HCT116 (cell line): Measurements from ENCODE around the gene ZNF780A. TPM values are rescaled to one million over a fixed set of nuclear protein-coding genes. Genes with fewer than 3 reads are reported as not detected.

Experiments
- ATAC-seq: fragments of 200-7000 bp; cut with Tn5 transposase; 2 replicates; pipeline ENCODE4 v1.9.1; 2020; ENCODE audit warnings: mild to moderate bottlenecking, moderate library complexity
- BruUV-seq: library from RNA; stranded (reverse); fragments of 400-500 nt; replicated peaks from 2 replicates; lab custom pipeline; 2021; lab: Mats Ljungman, UMichigan
- CTCF ChIA-PET: fragments of 300-600 bp; sonication (Branson Sonifier 250); formaldehyde crosslinking; loops from one replicate; lab custom pipeline; 2021; ENCODE audit warnings: antibody characterized with exemption; lab: Charles Lee
- POLR2A ChIA-PET: fragments of 300-600, 350-600 bp; sonication (Branson Sonifier 250); formaldehyde crosslinking; loops from one replicate; lab custom pipeline; 2021; ENCODE audit warnings: antibody characterized with exemption; lab: Charles Lee
- RAD21 ChIA-PET, 2 experiments: fragments of 300-600 bp; sonication (Branson Sonifier 250); formaldehyde crosslinking; loops; one replicate each; lab custom pipeline; 2023; ENCODE audit warnings: low total read pairs in 2 of 2; ENCODE audit not compliant: uncharacterized antibody in 2 of 2, unreplicated experiment in 2 of 2, low non-redundant PET in 1 of 2; lab: Charles Lee
- DNase-seq: peaks from one replicate; pipeline ENCODE4 v3.0.0-alpha.2; 2010; ENCODE audit warnings: low read depth, low spot score
- H2AFZ ChIP-seq: fragments of 200-600 bp; shearing (Covaris generic), sonication (generic); 2 replicates; pipeline ENCODE4 v1.6.1; 2017; ENCODE audit warnings: low read depth, mixed run types, mixed read lengths, antibody characterized with exemption, low read length; ENCODE audit not compliant: poor library complexity, severe bottlenecking
- H3K27ac ChIP-seq: 2 replicates; pipeline ENCODE4 v1.5.1; 2012; ENCODE audit warnings: low read depth, low read length
- H3K27me3 ChIP-seq: fragments of 200-600 bp; sonication (generic); 2 replicates; pipeline ENCODE4 v1.6.1; 2016; ENCODE audit warnings: mixed run types, low read length, mixed read lengths; ENCODE audit not compliant: insufficient read depth
- H3K36me3 ChIP-seq, 2 experiments: fragments of 200-500 bp in 1 of 2; fragments of 200-600 bp in 1 of 2; sonication (Bioruptor generic) in 1 of 2; sonication (generic) in 1 of 2; 2 replicates each; pipeline versions ENCODE4 v1.5.1 to v1.6.1; 2014 to 2016; ENCODE audit warnings: low read length in 2 of 2, inconsistent platforms in 1 of 2, mixed read lengths in 1 of 2, mixed run types in 1 of 2; ENCODE audit not compliant: insufficient read depth in 2 of 2, control insufficient read depth in 1 of 2
- H3K4me1 ChIP-seq, 2 experiments: fragments of 200-600 bp in 1 of 2; sonication (generic) in 1 of 2; 2 replicates each; pipeline versions ENCODE4 v1.5.1 to v1.6.1; 2012 to 2017; ENCODE audit warnings: low read length in 2 of 2, inconsistent platforms in 1 of 2, mild to moderate bottlenecking in 1 of 2, mixed read lengths in 1 of 2, mixed run types in 1 of 2, moderate library complexity in 1 of 2; ENCODE audit not compliant: insufficient read depth in 2 of 2, control insufficient read depth in 1 of 2
- H3K4me2 ChIP-seq: fragments of 200-600 bp; sonication (generic); 2 replicates; pipeline ENCODE4 v1.6.1; 2017; ENCODE audit warnings: mixed run types, low read length, mixed read lengths
- H3K4me3 ChIP-seq, 2 experiments: fragments of 200-600 bp in 1 of 2; sonication (generic) in 1 of 2; replicated peaks in 1 of 2; 2 replicates each; pipeline ENCODE4 v1.5.1; 2011 to 2016; ENCODE audit warnings: low read length in 2 of 2, control low read depth in 1 of 2, low read depth in 1 of 2, mild to moderate bottlenecking in 1 of 2, mixed read lengths in 1 of 2, mixed run types in 1 of 2
- H3K79me2 ChIP-seq: fragments of 200-600 bp; sonication (generic); 2 replicates; pipeline ENCODE4 v1.6.1; 2017; ENCODE audit warnings: mild to moderate bottlenecking, mixed run types, low read length, moderate library complexity, mixed read lengths; ENCODE audit not compliant: insufficient read depth
- H3K9ac ChIP-seq: fragments of 200-600 bp; sonication (generic); 2 replicates; pipeline ENCODE4 v1.6.1; 2016; ENCODE audit warnings: low read length, mixed read lengths
- H3K9me2 ChIP-seq: fragments of 200-600 bp; sonication (generic), shearing (Covaris generic); 2 replicates; pipeline ENCODE4 v1.6.1; 2017; ENCODE audit warnings: mixed run types, mild to moderate bottlenecking, moderate library complexity; ENCODE audit not compliant: insufficient read depth
- H3K9me3 ChIP-seq, 2 experiments: fragments of 200-500 bp in 1 of 2; fragments of 200-600 bp in 1 of 2; sonication (Bioruptor generic) in 1 of 2; sonication (generic) in 1 of 2; 2 replicates each; pipeline ENCODE4 v1.6.1; 2014 to 2017; ENCODE audit warnings: low read length in 2 of 2, mixed read lengths in 2 of 2, inconsistent platforms in 1 of 2, low read depth in 1 of 2, mild to moderate bottlenecking in 1 of 2, mixed run types in 1 of 2, moderate library complexity in 1 of 2; ENCODE audit not compliant: control insufficient read depth in 1 of 2, insufficient read depth in 1 of 2
- H4K20me1 ChIP-seq: fragments of 200-600 bp; sonication (generic), shearing (Covaris generic); 2 replicates; pipeline ENCODE4 v1.6.1; 2017; ENCODE audit warnings: mixed run types, mild to moderate bottlenecking, moderate library complexity; ENCODE audit not compliant: insufficient read depth
- EGR1 ChIP-seq: IDR thresholded peaks from 2 replicates; pipeline ENCODE4 v1.6.1; 2012; ENCODE audit warnings: low read depth
- ELF1 ChIP-seq: IDR thresholded peaks from 2 replicates; pipeline ENCODE4 v1.6.1; 2012; ENCODE audit warnings: low read depth, borderline replicate concordance
- EZH2 ChIP-seq: fragments of 200-600 bp; sonication (generic); IDR thresholded peaks from 2 replicates; pipeline ENCODE4 v1.6.1; 2017; ENCODE audit warnings: antibody characterized with exemption, mixed run types
- EZH2phosphoT487 ChIP-seq: fragments of 200-600 bp; IDR thresholded peaks from 2 replicates; pipeline ENCODE4 v1.6.1; 2018; ENCODE audit warnings: antibody characterized with exemption, borderline replicate concordance
- FOSL1 ChIP-seq: IDR thresholded peaks from 2 replicates; pipeline ENCODE4 v1.6.1; 2012; ENCODE audit warnings: low read depth
- JUND ChIP-seq: IDR thresholded peaks from 2 replicates; pipeline ENCODE4 v1.6.1; 2012
- MAX ChIP-seq: IDR thresholded peaks from 2 replicates; pipeline ENCODE4 v1.6.1; 2012
- POLR2A ChIP-seq: IDR thresholded peaks from 2 replicates; pipeline ENCODE4 v1.7.0; 2011; ENCODE audit warnings: borderline replicate concordance; ENCODE audit not compliant: insufficient read depth, insufficient read length; ENCODE audit errors: extremely low read depth
- POLR2AphosphoS5 ChIP-seq: IDR thresholded peaks from 2 replicates; pipeline ENCODE4 v1.6.1; 2011; ENCODE audit warnings: mild to moderate bottlenecking, low read depth, low read length, moderate library complexity
- RAD21 ChIP-seq: IDR thresholded peaks from 2 replicates; pipeline ENCODE4 v1.6.1; 2012; ENCODE audit warnings: low read depth, mild to moderate bottlenecking
- SIN3A ChIP-seq: IDR thresholded peaks from 2 replicates; pipeline ENCODE4 v1.6.1; 2012; ENCODE audit warnings: low read depth
- SP1 ChIP-seq: IDR thresholded peaks from 2 replicates; pipeline ENCODE4 v1.6.1; 2012; ENCODE audit warnings: low read depth
- SRF ChIP-seq: IDR thresholded peaks from 2 replicates; pipeline ENCODE4 v1.6.1; 2012; ENCODE audit warnings: low read depth
- TCF7L2 ChIP-seq: IDR thresholded peaks from 2 replicates; pipeline ENCODE4 v1.7.0; 2011; ENCODE audit warnings: borderline replicate concordance, inconsistent platforms; ENCODE audit not compliant: insufficient read depth, insufficient read length; ENCODE audit errors: extremely low read depth
- YY1 ChIP-seq: IDR thresholded peaks from 2 replicates; pipeline ENCODE4 v1.6.1; 2011; ENCODE audit warnings: low read length, low read depth, moderate library complexity, mild to moderate bottlenecking; ENCODE audit not compliant: insufficient replicate concordance; ENCODE audit errors: extremely low read depth
- ZBTB33 ChIP-seq: IDR thresholded peaks from 2 replicates; pipeline ENCODE4 v1.6.1; 2011; ENCODE audit warnings: mild to moderate bottlenecking, low read length, moderate library complexity; ENCODE audit not compliant: insufficient replicate concordance; ENCODE audit errors: extremely low read depth
- ZNF274 ChIP-seq: fragments of 200-500 bp; sonication (Bioruptor generic); IDR thresholded peaks from 2 replicates; pipeline ENCODE4 v1.6.1; 2014; ENCODE audit warnings: mild to moderate bottlenecking, low read depth, low read length, inconsistent platforms
- intact Hi-C: fragments of 100-400 bp; cut with micrococcal nuclease; formaldehyde crosslinking; loops from 2 replicates; pipeline ENCODE4 v1.10.0; 2022
- total RNA-seq: library from RNA; stranded (reverse); gene quantifications from one replicate; pipeline ENCODE4 v1.2.1, GENCODE V29; 2021; ENCODE audit not compliant: unreplicated experiment

The ZNF780A gene
- total RNA-seq, 1 experiment from 2014 or later: 18.9 TPM

- peaks cover 8 to 19% of the 10 kb centered on the region in 2 experiments; a peak in 3 of 4 replicates for H3K4me1 ChIP-seq
- no peaks in the 10 kb centered on the region for H3K9me2 ChIP-seq
- no peaks in the 10 kb centered on the region for H4K20me1 ChIP-seq
- H3K36me3 ChIP-seq: peaks cover 0 to 4% of the 10 kb centered on the region in 2 experiments; a peak in 1 of 4 replicates
- ChIA-PET POLR2A (no interaction called here), RAD21 (no interaction called here), CTCF (no interaction called here)
- no peak overlapping the region for H3K27ac ChIP-seq
- ATAC-seq: no peak
- no peaks in the 10 kb centered on the region for H3K27me3 ChIP-seq
- no peak for TF ChIP-seq RAD21
- no peak for TF ChIP-seq SP1
- no peak for TF ChIP-seq EZH2phosphoT487
- no peak for TF ChIP-seq EGR1
- TF ChIP-seq ZBTB33: no peak
- no peak for TF ChIP-seq ELF1
- TF ChIP-seq FOSL1: no peak
- TF ChIP-seq YY1: no peak
- TF ChIP-seq ZNF274: no peak
- no peak for TF ChIP-seq SIN3A
- TF ChIP-seq TCF7L2: no peak
- TF ChIP-seq POLR2A: no peak
- TF ChIP-seq SRF: no peak
- TF ChIP-seq EZH2: no peak
- TF ChIP-seq JUND: no peak
- TF ChIP-seq MAX: no peak
- no peak for TF ChIP-seq POLR2AphosphoS5
- no peak for DNase-seq
- no peak overlapping the region for H2AFZ ChIP-seq
- intact Hi-C loops: no loop called here
- H3K4me3 ChIP-seq: no peak overlapping the region
- peaks cover 29% of the 10 kb centered on the region for H3K79me2 ChIP-seq
- H3K9ac ChIP-seq: no peak overlapping the region
- H3K9me3 ChIP-seq: no peaks in the 10 kb centered on the region
- no TSS peak for BruUV-seq
- no peak overlapping the region for H3K4me2 ChIP-seq
These were observed 2.3 kb downstream of the ZNF780A start for GRCh38 chr19:40088299-40089047.
